SK-N-SH treated with all-trans-retinoic acid at 6 μM for 48 hours (cell line): ENCODE results near the gene PGP.

Experiments
- ARNTL ChIP-seq: fragments of 450-650 bp; formaldehyde crosslinking; IDR thresholded peaks from 2 replicates; pipeline ENCODE4 v1.5.0; 2020; ENCODE audit warnings: low read depth, mild to moderate bottlenecking, moderate library complexity, borderline replicate concordance
- BACH2 ChIP-seq: fragments of 250-450 bp; sonication (Bioruptor Pico); IDR thresholded peaks from 2 replicates; pipeline ENCODE4 v1.9.0; 2021; ENCODE audit warnings: mild to moderate bottlenecking, borderline replicate concordance
- GLIS3 ChIP-seq: fragments of 250-450 bp; sonication (Bioruptor Pico); IDR thresholded peaks from 2 replicates; pipeline ENCODE4 v1.5.0; 2020; ENCODE audit warnings: mild to moderate bottlenecking, moderate library complexity
- PPARA ChIP-seq: fragments of 250-450 bp; sonication (Bioruptor Pico); IDR thresholded peaks from 2 replicates; pipeline ENCODE4 v1.5.0; 2020; ENCODE audit warnings: mild to moderate bottlenecking, borderline replicate concordance
- ZNF70 ChIP-seq: fragments of 450-650 bp; formaldehyde crosslinking; IDR thresholded peaks from 2 replicates; pipeline ENCODE4 v1.5.0; 2020; ENCODE audit warnings: mild to moderate bottlenecking, moderate library complexity
- TF ChIP-seq, protein P1 (sequence below): fragments of 250-450 bp; sonication (Bioruptor Pico); IDR thresholded peaks from 2 replicates; pipeline ENCODE4 v1.5.1; 2020; ENCODE audit warnings: low read depth, mild to moderate bottlenecking, moderate library complexity

DNA sequence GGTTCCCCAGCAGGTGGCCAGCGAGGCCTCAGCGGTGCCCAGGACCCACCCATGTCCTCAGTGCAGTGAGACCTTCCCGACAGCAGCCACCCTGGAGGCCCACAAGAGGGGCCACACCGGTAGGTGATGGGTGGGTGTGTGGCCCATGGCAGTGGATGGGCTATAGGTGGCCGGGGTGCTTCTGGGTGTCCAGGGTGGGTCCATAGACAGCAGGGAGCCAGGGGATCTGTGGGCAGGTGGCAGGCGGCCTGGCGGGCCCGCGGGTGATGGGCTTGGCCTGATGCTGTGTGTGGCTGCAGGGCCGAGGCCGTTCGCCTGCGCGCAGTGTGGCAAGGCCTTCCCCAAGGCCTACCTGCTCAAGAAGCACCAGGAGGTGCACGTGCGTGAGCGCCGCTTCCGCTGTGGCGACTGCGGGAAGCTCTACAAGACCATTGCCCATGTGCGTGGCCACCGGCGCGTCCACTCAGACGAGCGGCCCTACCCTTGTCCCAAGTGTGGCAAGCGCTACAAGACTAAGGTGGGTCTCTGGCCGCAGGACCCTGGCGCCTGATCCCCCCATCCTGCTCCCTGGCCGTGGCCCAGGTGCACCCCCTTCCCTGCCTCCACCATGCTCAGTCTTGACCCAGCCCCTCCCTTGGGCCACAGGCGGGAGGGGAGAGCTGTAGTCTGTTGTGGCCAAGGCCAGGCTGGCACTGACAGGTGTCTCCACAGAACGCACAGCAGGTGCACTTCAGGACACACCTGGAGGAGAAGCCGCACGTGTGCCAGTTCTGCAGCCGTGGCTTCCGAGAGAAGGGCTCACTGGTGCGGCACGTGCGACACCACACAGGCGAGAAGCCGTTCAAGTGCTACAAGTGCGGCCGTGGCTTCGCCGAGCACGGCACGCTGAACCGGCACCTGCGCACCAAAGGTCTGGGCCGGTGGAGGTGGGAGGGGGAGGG, 19.5 kb upstream of the PGP start:
- TF ChIP-seq ARNTL = no peak
- no peak for TF ChIP-seq PPARA (CRISPR knock-in tag)
- TF ChIP-seq BACH2 (CRISPR knock-in tag) = no peak
- no peak for TF ChIP-seq ZNF70 (CRISPR knock-in tag)
- no peak for TF ChIP-seq GLIS3 (CRISPR knock-in tag)
- TF ChIP-seq, protein P1, sequence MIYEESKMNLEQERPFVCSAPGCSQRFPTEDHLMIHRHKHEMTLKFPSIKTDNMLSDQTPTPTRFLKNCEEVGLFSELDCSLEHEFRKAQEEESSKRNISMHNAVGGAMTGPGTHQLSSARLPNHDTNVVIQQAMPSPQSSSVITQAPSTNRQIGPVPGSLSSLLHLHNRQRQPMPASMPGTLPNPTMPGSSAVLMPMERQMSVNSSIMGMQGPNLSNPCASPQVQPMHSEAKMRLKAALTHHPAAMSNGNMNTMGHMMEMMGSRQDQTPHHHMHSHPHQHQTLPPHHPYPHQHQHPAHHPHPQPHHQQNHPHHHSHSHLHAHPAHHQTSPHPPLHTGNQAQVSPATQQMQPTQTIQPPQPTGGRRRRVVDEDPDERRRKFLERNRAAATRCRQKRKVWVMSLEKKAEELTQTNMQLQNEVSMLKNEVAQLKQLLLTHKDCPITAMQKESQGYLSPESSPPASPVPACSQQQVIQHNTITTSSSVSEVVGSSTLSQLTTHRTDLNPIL (CRISPR knock-in tag) = no peak
